PFSK-1 (cell line): ENCODE data around the gene MTUS2.

ENCODE experiments used
- FOXP2 ChIP-seq: optimal IDR thresholded peaks from 2 replicates; pipeline ENCODE3; 2011; ENCODE audit warnings: borderline replicate concordance, control low read depth, inconsistent platforms; ENCODE audit not compliant: insufficient read depth; ENCODE audit errors: extremely low read length, extremely low read depth
- POLR2AphosphoS5 ChIP-seq: IDR thresholded peaks from 2 replicates; pipeline ENCODE4 v1.6.1; 2012; ENCODE audit warnings: low read depth, mild to moderate bottlenecking, control low read depth, low read length, moderate library complexity
- REST ChIP-seq, 2 experiments: IDR thresholded peaks; 2 replicates each; pipeline versions ENCODE4 v1.6.1 to v1.8.0; 2011 to 2012; ENCODE audit warnings: low read depth in 2 of 2, low read length in 2 of 2, control low read depth in 1 of 2, inconsistent platforms in 1 of 2, mild to moderate bottlenecking in 1 of 2, moderate library complexity in 1 of 2; ENCODE audit not compliant: insufficient read depth in 1 of 2
- SIN3A ChIP-seq: IDR thresholded peaks from 2 replicates; pipeline ENCODE4 v1.6.1; 2012; ENCODE audit warnings: mild to moderate bottlenecking, low read length, moderate library complexity, borderline replicate concordance; ENCODE audit not compliant: insufficient read depth
- TAF1 ChIP-seq: IDR thresholded peaks from 2 replicates; pipeline ENCODE4 v1.6.1; 2012; ENCODE audit warnings: low read length, control low read depth, borderline replicate concordance; ENCODE audit not compliant: insufficient read depth

GRCh38 chr13:29159871-29160270 is 339.7 kb downstream of the MTUS2 start:
- no peak for TF ChIP-seq SIN3A
- TF ChIP-seq POLR2AphosphoS5 = no peak
- TF ChIP-seq REST (IDR thresholded peaks at IDR 0.05; ENCODE audit: insufficient read depth in 1 of 2, low read depth in 2 of 2, low read length in 2 of 2) = no peak
- no peak for TF ChIP-seq TAF1
- no peak for TF ChIP-seq FOXP2
